ENCODE results near the gene LCE3E.
"Not testable (repeated sequence)": the region's sequence is repeated elsewhere in the genome, so short reads cannot be mapped to it uniquely, and the experiment has no call there.

LCE3E gene

DNA sequence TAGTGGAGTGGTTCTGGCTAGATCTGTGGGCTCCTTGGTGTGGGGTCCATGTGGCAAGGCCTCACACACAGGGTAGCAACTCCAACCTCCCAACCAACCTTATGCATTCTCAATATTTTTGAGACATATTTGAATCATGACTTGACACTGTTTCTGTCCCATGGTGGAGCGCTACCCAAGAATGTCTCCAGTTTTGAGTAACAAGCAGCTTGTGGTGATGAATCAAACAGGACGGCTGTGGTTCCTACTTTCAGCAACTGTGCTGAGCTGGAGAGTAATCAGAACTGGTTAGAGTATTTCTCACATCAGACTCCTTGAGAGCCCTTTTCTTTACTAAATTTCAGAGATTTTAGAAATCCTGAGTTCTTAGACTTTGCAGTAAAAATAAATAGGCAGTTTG is 10.6 kb upstream of the LCE3E start:
- peaks cover 0 to 28% of the 10 kb centered on the region in 2 donors for H3K9me3 ChIP-seq (replicated peaks in 1 of 2; ENCODE audit: control insufficient read depth in 2 of 2, insufficient read depth in 1 of 2, low read depth in 1 of 2, low read length in 2 of 2)
- H3K36me3 ChIP-seq (replicated peaks in 1 of 2; ENCODE audit: control insufficient read depth in 2 of 2, insufficient read depth in 2 of 2, low read length in 2 of 2), result peaks cover 0 to 3% of the 10 kb centered on the region in 2 donors
- no peak overlapping the region for H4K8ac ChIP-seq (ENCODE audit: low read depth, low read length)
- no peaks in the 10 kb centered on the region for H3K4me1 ChIP-seq (ENCODE audit: control insufficient read depth in 2 of 2, insufficient read depth in 1 of 2, low read depth in 1 of 2, low read length in 2 of 2)
- no peak overlapping the region for H4K91ac ChIP-seq (ENCODE audit: low read depth, low read length, poor library complexity)
- no peak overlapping the region for H3K4ac ChIP-seq (ENCODE audit: low read length)
- no peaks in the 10 kb centered on the region for H3K27me3 ChIP-seq (ENCODE audit: control insufficient read depth in 3 of 3, insufficient read depth in 3 of 3, low read depth in 1 of 3, low read length in 3 of 3)
- H3K23ac ChIP-seq (ENCODE audit: low read depth, low read length, poor library complexity), result no peak overlapping the region
- H3K18ac ChIP-seq (ENCODE audit: low read length), result no peak overlapping the region
- no peak overlapping the region for H2BK12ac ChIP-seq (ENCODE audit: low read length)
- no peak overlapping the region for H2BK5ac ChIP-seq (ENCODE audit: low read length)
- H2BK15ac ChIP-seq (ENCODE audit: low read length), result no peak overlapping the region
- H3K4me3 ChIP-seq (ENCODE audit: low read length in 2 of 2), result no peak overlapping the region
- H2BK120ac ChIP-seq (ENCODE audit: low read depth, low read length), result no peak overlapping the region
- WGBS, 2 donors (ENCODE audit: extremely low coverage in 2 of 2, insufficient read length in 2 of 2, insufficient replicate concordance in 1 of 2), result no CpG with 5 or more reads among the region's 2 CpGs
- no peak for DNase-seq (ENCODE audit: low spot score)
- peaks cover 2% of the 10 kb centered on the region for H3K79me1 ChIP-seq (ENCODE audit: low read depth, low read length)
- H3K14ac ChIP-seq (ENCODE audit: low read length), result no peak overlapping the region
- H2AK5ac ChIP-seq (ENCODE audit: low read depth, low read length), result no peak overlapping the region
- no peak overlapping the region for H2AFZ ChIP-seq (ENCODE audit: low read length)
- H3K9ac ChIP-seq (ENCODE audit: low read depth, low read length, poor library complexity), result no peak overlapping the region
- H3K27ac ChIP-seq (replicated peaks; ENCODE audit: low read length), result no peak overlapping the region
- no peak overlapping the region for H3K4me2 ChIP-seq (ENCODE audit: insufficient read depth, low read length, poor library complexity, severe bottlenecking)

DNA sequence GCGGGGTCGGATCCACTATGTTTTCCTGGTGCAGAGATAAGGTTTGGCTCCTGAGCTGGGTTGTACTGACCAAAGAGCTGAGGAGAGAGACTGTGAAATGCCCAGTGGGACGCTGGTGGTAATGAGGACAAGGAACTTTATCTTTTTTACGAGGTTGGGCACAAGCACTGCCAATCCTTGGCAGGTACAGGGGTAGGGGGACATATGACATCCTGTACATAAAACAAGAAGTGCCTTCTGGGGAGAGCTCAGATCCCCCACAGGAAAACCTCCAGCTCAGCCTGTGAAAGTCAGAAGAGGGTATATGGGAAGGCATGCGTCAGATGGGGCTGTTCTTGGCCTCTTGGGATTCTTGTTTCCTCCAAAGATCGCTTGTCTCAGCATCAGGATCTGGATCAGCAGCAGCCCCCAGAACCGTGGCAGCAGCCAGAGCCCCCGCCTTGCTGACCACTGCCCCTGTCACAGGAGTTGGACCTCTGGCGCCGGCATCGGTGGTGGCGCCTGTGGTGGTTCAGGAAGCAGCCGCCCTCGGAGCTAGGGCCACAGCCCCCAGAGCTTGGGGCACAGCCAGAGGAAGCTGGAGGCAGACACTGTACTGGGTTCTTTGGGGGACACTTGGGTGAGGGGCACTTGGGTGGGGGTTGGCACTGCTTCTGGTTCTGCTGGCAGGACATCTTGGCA is 905 bp downstream of the LCE3E start:
- H3K79me1 ChIP-seq (ENCODE audit: low read depth, low read length), result no peaks in the 10 kb centered on the region
- H3K4me2 ChIP-seq (ENCODE audit: insufficient read depth, low read length, poor library complexity, severe bottlenecking), result no peak overlapping the region
- no peak overlapping the region for H2BK5ac ChIP-seq (ENCODE audit: low read length)
- H3K36me3 ChIP-seq (replicated peaks in 1 of 2; ENCODE audit: control insufficient read depth in 2 of 2, insufficient read depth in 2 of 2, low read length in 2 of 2), result no peaks in the 10 kb centered on the region
- DNase-seq (ENCODE audit: low spot score), result no peak
- H3K9me3 ChIP-seq (replicated peaks in 1 of 2; ENCODE audit: control insufficient read depth in 2 of 2, insufficient read depth in 1 of 2, low read depth in 1 of 2, low read length in 2 of 2), result peaks cover 0 to 23% of the 10 kb centered on the region in 2 donors
- no peak overlapping the region for H2BK120ac ChIP-seq (ENCODE audit: low read depth, low read length)
- H3K4me3 ChIP-seq (ENCODE audit: low read length in 2 of 2), result no peak overlapping the region
- H3K14ac ChIP-seq (ENCODE audit: low read length), result no peak overlapping the region
- no peak overlapping the region for H3K9ac ChIP-seq (ENCODE audit: low read depth, low read length, poor library complexity)
- H3K27me3 ChIP-seq (ENCODE audit: control insufficient read depth in 3 of 3, insufficient read depth in 3 of 3, low read depth in 1 of 3, low read length in 3 of 3), result no peaks in the 10 kb centered on the region
- H3K4me1 ChIP-seq (ENCODE audit: control insufficient read depth in 2 of 2, insufficient read depth in 1 of 2, low read depth in 1 of 2, low read length in 2 of 2), result no peaks in the 10 kb centered on the region
- no peak overlapping the region for H3K18ac ChIP-seq (ENCODE audit: low read length)
- H4K8ac ChIP-seq (ENCODE audit: low read depth, low read length), result no peak overlapping the region
- H3K23ac ChIP-seq (ENCODE audit: low read depth, low read length, poor library complexity), result no peak overlapping the region
- H2AFZ ChIP-seq (ENCODE audit: low read length), result no peak overlapping the region
- no peak overlapping the region for H3K27ac ChIP-seq (replicated peaks; ENCODE audit: low read length)
- H2BK12ac ChIP-seq (ENCODE audit: low read length), result no peak overlapping the region
- no CpG with 5 or more reads among the region's 14 CpGs for WGBS, 2 donors (ENCODE audit: extremely low coverage in 2 of 2, insufficient read length in 2 of 2, insufficient replicate concordance in 1 of 2)
- no peak overlapping the region for H2AK5ac ChIP-seq (ENCODE audit: low read depth, low read length)
- H4K91ac ChIP-seq (ENCODE audit: low read depth, low read length, poor library complexity), result no peak overlapping the region
- no peak overlapping the region for H3K4ac ChIP-seq (ENCODE audit: low read length)
- H2BK15ac ChIP-seq (ENCODE audit: low read length), result no peak overlapping the region

DNA sequence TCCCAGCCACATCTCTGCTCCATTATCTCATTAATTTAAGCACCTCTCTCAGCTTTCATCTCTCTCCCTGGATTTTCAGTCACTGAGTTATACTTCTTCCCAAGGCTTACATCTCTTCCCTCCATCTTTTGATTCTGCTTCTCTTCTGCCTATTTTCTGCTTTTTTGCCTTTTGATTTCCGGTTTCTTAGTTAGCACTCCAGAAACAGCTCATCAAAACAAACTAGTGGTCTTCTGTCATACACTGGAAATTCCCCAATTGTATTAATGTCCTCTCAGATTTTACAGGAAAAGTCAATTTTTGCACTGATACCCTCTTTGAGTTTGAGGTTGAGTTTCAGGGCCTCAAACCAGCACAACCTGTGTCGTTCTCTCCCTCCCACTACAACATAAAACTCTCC is 1.5 kb downstream of the LCE3E start:
- no peak overlapping the region for H4K91ac ChIP-seq (ENCODE audit: low read depth, low read length, poor library complexity)
- H3K4me1 ChIP-seq (ENCODE audit: control insufficient read depth in 2 of 2, insufficient read depth in 1 of 2, low read depth in 1 of 2, low read length in 2 of 2), result no peaks in the 10 kb centered on the region
- no peak overlapping the region for H3K14ac ChIP-seq (ENCODE audit: low read length)
- H3K36me3 ChIP-seq (replicated peaks in 1 of 2; ENCODE audit: control insufficient read depth in 2 of 2, insufficient read depth in 2 of 2, low read length in 2 of 2), result no peaks in the 10 kb centered on the region
- no peak overlapping the region for H2BK5ac ChIP-seq (ENCODE audit: low read length)
- H3K27ac ChIP-seq (replicated peaks; ENCODE audit: low read length), result no peak overlapping the region
- no peak overlapping the region for H2BK15ac ChIP-seq (ENCODE audit: low read length)
- peaks cover 0 to 23% of the 10 kb centered on the region in 2 donors for H3K9me3 ChIP-seq (replicated peaks in 1 of 2; ENCODE audit: control insufficient read depth in 2 of 2, insufficient read depth in 1 of 2, low read depth in 1 of 2, low read length in 2 of 2)
- WGBS, 2 donors (ENCODE audit: extremely low coverage in 2 of 2, insufficient read length in 2 of 2, insufficient replicate concordance in 1 of 2), result no CpG with 5 or more reads among the region's 2 CpGs
- H2BK12ac ChIP-seq (ENCODE audit: low read length), result no peak overlapping the region
- H3K27me3 ChIP-seq (ENCODE audit: control insufficient read depth in 3 of 3, insufficient read depth in 3 of 3, low read depth in 1 of 3, low read length in 3 of 3), result no peaks in the 10 kb centered on the region
- no peak for DNase-seq (ENCODE audit: low spot score)
- no peak overlapping the region for H4K8ac ChIP-seq (ENCODE audit: low read depth, low read length)
- H2AK5ac ChIP-seq (ENCODE audit: low read depth, low read length), result no peak overlapping the region
- H3K4me3 ChIP-seq (ENCODE audit: low read length in 2 of 2), result no peak overlapping the region
- no peak overlapping the region for H2BK120ac ChIP-seq (ENCODE audit: low read depth, low read length)
- H3K23ac ChIP-seq (ENCODE audit: low read depth, low read length, poor library complexity), result no peak overlapping the region
- no peak overlapping the region for H2AFZ ChIP-seq (ENCODE audit: low read length)
- no peak overlapping the region for H3K9ac ChIP-seq (ENCODE audit: low read depth, low read length, poor library complexity)
- H3K18ac ChIP-seq (ENCODE audit: low read length), result no peak overlapping the region
- no peak overlapping the region for H3K4me2 ChIP-seq (ENCODE audit: insufficient read depth, low read length, poor library complexity, severe bottlenecking)
- no peak overlapping the region for H3K4ac ChIP-seq (ENCODE audit: low read length)
- no peaks in the 10 kb centered on the region for H3K79me1 ChIP-seq (ENCODE audit: low read depth, low read length)

DNA sequence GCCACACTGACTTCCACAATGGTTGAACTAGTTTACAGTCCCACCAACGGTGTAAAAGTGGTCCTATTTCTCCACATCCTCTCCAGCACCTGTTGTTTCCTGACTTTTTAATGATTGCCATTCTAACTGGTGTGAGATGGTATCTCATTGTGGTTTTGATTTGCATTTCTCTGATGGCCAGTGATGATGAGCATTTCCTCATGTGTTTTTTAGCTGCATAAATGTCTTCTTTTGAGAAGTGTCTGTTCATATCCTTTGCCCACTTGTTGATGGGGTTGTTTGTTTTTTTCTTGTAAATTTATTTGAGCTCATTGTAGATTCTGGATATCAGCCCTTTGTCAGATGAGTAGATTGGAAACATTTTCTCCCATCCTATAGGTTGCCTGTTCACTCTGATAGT is 18.2 kb downstream of the LCE3E start:
- not testable (repeated sequence) for H3K23ac ChIP-seq (ENCODE audit: low read depth, low read length, poor library complexity); H2BK5ac ChIP-seq (ENCODE audit: low read length); H3K36me3 ChIP-seq (replicated peaks in 1 of 2; ENCODE audit: control insufficient read depth in 2 of 2, insufficient read depth in 2 of 2, low read length in 2 of 2); H3K14ac ChIP-seq (ENCODE audit: low read length); H4K8ac ChIP-seq (ENCODE audit: low read depth, low read length); H2BK15ac ChIP-seq (ENCODE audit: low read length); H3K27ac ChIP-seq (replicated peaks; ENCODE audit: low read length); DNase-seq (ENCODE audit: low spot score); H2BK120ac ChIP-seq (ENCODE audit: low read depth, low read length); H3K27me3 ChIP-seq (ENCODE audit: control insufficient read depth in 3 of 3, insufficient read depth in 3 of 3, low read depth in 1 of 3, low read length in 3 of 3); H2AK5ac ChIP-seq (ENCODE audit: low read depth, low read length); H3K4me2 ChIP-seq (ENCODE audit: insufficient read depth, low read length, poor library complexity, severe bottlenecking); H3K4ac ChIP-seq (ENCODE audit: low read length); H3K4me3 ChIP-seq (ENCODE audit: low read length in 2 of 2); H4K91ac ChIP-seq (ENCODE audit: low read depth, low read length, poor library complexity); H2AFZ ChIP-seq (ENCODE audit: low read length); H3K79me1 ChIP-seq (ENCODE audit: low read depth, low read length); H2BK12ac ChIP-seq (ENCODE audit: low read length); H3K18ac ChIP-seq (ENCODE audit: low read length); H3K4me1 ChIP-seq (ENCODE audit: control insufficient read depth in 2 of 2, insufficient read depth in 1 of 2, low read depth in 1 of 2, low read length in 2 of 2); H3K9ac ChIP-seq (ENCODE audit: low read depth, low read length, poor library complexity)
- WGBS, 2 donors (ENCODE audit: extremely low coverage in 2 of 2, insufficient read length in 2 of 2, insufficient replicate concordance in 1 of 2), result no CpG with 5 or more reads among the region's 1 CpG
- H3K9me3 ChIP-seq (replicated peaks in 1 of 2; ENCODE audit: control insufficient read depth in 2 of 2, insufficient read depth in 1 of 2, low read depth in 1 of 2, low read length in 2 of 2), result peaks cover 0 to 22% of the 10 kb centered on the region in 2 donors
